Activated CD4-positive, alpha-beta memory T cell treated with anti-CD3 and anti-CD28 coated beads for 36 hours (primary cell): ENCODE data around the gene SMIM44. TPM values are rescaled to one million over a fixed set of nuclear protein-coding genes. Genes with fewer than 3 reads are reported as not detected.

Source experiments
- CTCF ChIA-PET: fragments of 350-600 bp; sonication (Branson Sonifier 250); formaldehyde crosslinking; loops from one replicate; lab custom pipeline; 2021; ENCODE audit warnings: antibody characterized with exemption, inconsistent platforms; lab: Charles Lee
- POLR2A ChIA-PET: fragments of 350-600 bp; sonication (Branson Sonifier 250); formaldehyde crosslinking; loops from one replicate; lab custom pipeline; 2021; ENCODE audit warnings: antibody characterized with exemption; lab: Charles Lee
- DNase-seq: peaks from one replicate; pipeline ENCODE4 v3.0.0-alpha.2; 2020
- H3K27ac Mint-ChIP-seq: one replicate; pipeline ENCODE4 v1.8.0; 2021; ENCODE audit warnings: mixed read lengths
- H3K27me3 Mint-ChIP-seq: one replicate; pipeline ENCODE4 v1.8.0; 2021; ENCODE audit warnings: mixed read lengths
- H3K36me3 Mint-ChIP-seq: one replicate; pipeline ENCODE4 v1.8.0; 2021; ENCODE audit warnings: mixed read lengths
- H3K4me1 Mint-ChIP-seq: one replicate; pipeline ENCODE4 v1.8.0; 2021; ENCODE audit warnings: low read depth, mixed read lengths
- H3K4me3 Mint-ChIP-seq: one replicate; pipeline ENCODE4 v1.8.0; 2021; ENCODE audit warnings: mild to moderate bottlenecking, mixed read lengths
- H3K9me3 Mint-ChIP-seq: one replicate; pipeline ENCODE4 v1.8.0; 2021; ENCODE audit warnings: mixed read lengths
- intact Hi-C: fragments of 100-400 bp; cut with micrococcal nuclease; formaldehyde crosslinking; loops from one replicate; pipeline ENCODE4 v1.15.1; 2023
- total RNA-seq, 2 experiments: library from RNA; stranded (reverse); gene quantifications; one replicate each; pipeline ENCODE4 v1.2.3, GENCODE V29; 2021

The SMIM44 gene
- total RNA-seq, 2 experiments from 2014 or later, result not detected

GRCh38 chr19:3496392-3497273 is 13.4 kb upstream of the SMIM44 start:
- ChIA-PET POLR2A (no interaction called here), CTCF (interaction anchor here (1.9 kb wide), 1 partner anchor 11 kb away, joined by 8 read pairs; no protein-coding TSS in a partner anchor)
- no peak for DNase-seq
- no peaks in the 10 kb centered on the region for H3K9me3 Mint-ChIP-seq
- H3K27ac Mint-ChIP-seq, result no peak overlapping the region
- H3K4me3 Mint-ChIP-seq, result no peak overlapping the region
- H3K36me3 Mint-ChIP-seq, result peaks cover 19% of the 10 kb centered on the region
- intact Hi-C loops, result no loop called here
- no peaks in the 10 kb centered on the region for H3K27me3 Mint-ChIP-seq
- H3K4me1 Mint-ChIP-seq, result peaks cover 22% of the 10 kb centered on the region

- POLR2A ChIA-PET, result no interaction called here
- no peaks in the 10 kb centered on the region for H3K9me3 Mint-ChIP-seq
- DNase-seq, result peak; percentile 82
- H3K4me3 Mint-ChIP-seq, result no peak overlapping the region
- peak overlapping the region; percentile 77 for H3K27ac Mint-ChIP-seq
- H3K36me3 Mint-ChIP-seq, result peaks cover 21% of the 10 kb centered on the region
- H3K4me1 Mint-ChIP-seq, result peaks cover 15% of the 10 kb centered on the region
- intact Hi-C loops, result no loop called here
- no peaks in the 10 kb centered on the region for H3K27me3 Mint-ChIP-seq
- CTCF ChIA-PET, result interaction anchor here (0.6 to 2.2 kb wide), 7 partner anchors 10 to 452 kb away, joined by 3 to 32 read pairs (median 3); partner anchors contain the start of gene SMIM44
Measured at GRCh38 chr19:3494559-3494958, 11.3 kb upstream of the SMIM44 start.

GRCh38 chr19:3494051-3494450 is 10.8 kb upstream of the SMIM44 start:
- Mint-ChIP-seq H3K27ac (peak overlapping the region; percentile 77), H3K36me3 (peaks cover 21% of the 10 kb centered on the region), H3K4me1 (peaks cover 11% of the 10 kb centered on the region), H3K4me3 (peak overlapping the region; percentile 32), H3K27me3 (no peaks in the 10 kb centered on the region), H3K9me3 (no peaks in the 10 kb centered on the region)
- ChIA-PET CTCF (interaction anchor here (1.0 to 2.2 kb wide), 3 partner anchors 9 to 189 kb away, joined by 3 to 32 read pairs (median 3); partner anchors contain the start of gene SMIM44), POLR2A (no interaction called here)
- DNase-seq, result peak; percentile 68
- intact Hi-C loops, result no loop called here

GRCh38 chr19:3493651-3494050 is 10.4 kb upstream of the SMIM44 start:
- Mint-ChIP-seq H3K27ac (no peak overlapping the region), H3K36me3 (peaks cover 21% of the 10 kb centered on the region), H3K9me3 (no peaks in the 10 kb centered on the region), H3K27me3 (no peaks in the 10 kb centered on the region), H3K4me3 (no peak overlapping the region), H3K4me1 (peaks cover 10% of the 10 kb centered on the region)
- DNase-seq, result no peak
- intact Hi-C loops, result no loop called here
- POLR2A ChIA-PET, result no interaction called here
- CTCF ChIA-PET, result interaction anchor here (2.2 kb wide), 1 partner anchor 9 kb away, joined by 32 read pairs; the partner anchor contains the start of gene SMIM44

GRCh38 chr19:3492919-3493318 is 9.7 kb upstream of the SMIM44 start:
- Mint-ChIP-seq H3K36me3 (peaks cover 21% of the 10 kb centered on the region), H3K4me1 (peaks cover 10% of the 10 kb centered on the region), H3K27ac (no peak overlapping the region), H3K4me3 (no peak overlapping the region), H3K9me3 (no peaks in the 10 kb centered on the region), H3K27me3 (no peaks in the 10 kb centered on the region)
- intact Hi-C loops, result no loop called here
- no peak for DNase-seq
- CTCF ChIA-PET, result no interaction called here
- POLR2A ChIA-PET, result no interaction called here

GRCh38 chr19:3492131-3492839 is 9.0 kb upstream of the SMIM44 start:
- no peaks in the 10 kb centered on the region for H3K27me3 Mint-ChIP-seq
- DNase-seq, result no peak
- H3K36me3 Mint-ChIP-seq, result peaks cover 21% of the 10 kb centered on the region
- no peaks in the 10 kb centered on the region for H3K9me3 Mint-ChIP-seq
- no peak overlapping the region for H3K27ac Mint-ChIP-seq
- H3K4me3 Mint-ChIP-seq, result no peak overlapping the region
- ChIA-PET CTCF (no interaction called here), POLR2A (interaction anchor here (2.0 kb wide), 1 partner anchor 8 kb away, joined by 5 read pairs; the partner anchor contains the start of gene DOHH)
- H3K4me1 Mint-ChIP-seq, result peaks cover 8% of the 10 kb centered on the region
- intact Hi-C loops, result no loop called here

- no peaks in the 10 kb centered on the region for H3K9me3 Mint-ChIP-seq
- intact Hi-C loops, result no loop called here
- H3K4me3 Mint-ChIP-seq, result no peak overlapping the region
- CTCF ChIA-PET, result no interaction called here
- no peak for DNase-seq
- H3K36me3 Mint-ChIP-seq, result peaks cover 21% of the 10 kb centered on the region
- H3K27ac Mint-ChIP-seq, result no peak overlapping the region
- H3K27me3 Mint-ChIP-seq, result no peaks in the 10 kb centered on the region
- POLR2A ChIA-PET, result interaction anchor here (2.0 kb wide), 1 partner anchor 8 kb away, joined by 5 read pairs; the partner anchor contains the start of gene DOHH
- H3K4me1 Mint-ChIP-seq, result peaks cover 6% of the 10 kb centered on the region
Measured at GRCh38 chr19:3491396-3492119, 8.3 kb upstream of the SMIM44 start.

- Mint-ChIP-seq H3K4me3 (no peak overlapping the region), H3K27ac (no peak overlapping the region), H3K36me3 (no peaks in the 10 kb centered on the region), H3K4me1 (peaks cover 7% of the 10 kb centered on the region), H3K27me3 (peaks cover 4% of the 10 kb centered on the region), H3K9me3 (no peaks in the 10 kb centered on the region)
- intact Hi-C loops, result no loop called here
- no peak for DNase-seq
- ChIA-PET CTCF (interaction anchor here (1.7 to 2.4 kb wide), 2 partner anchors 10 to 177 kb away, joined by 6 to 15 read pairs; no protein-coding TSS in a partner anchor), POLR2A (no interaction called here)
Measured at GRCh38 chr19:3482507-3483225, 575 bp downstream of the SMIM44 start.

GRCh38 chr19:3481241-3482090 is 1.8 kb downstream of the SMIM44 start:
- CTCF ChIA-PET, result interaction anchor here (0.5 kb wide), 1 partner anchor 176 kb away, joined by 4 read pairs; no protein-coding TSS in a partner anchor
- peaks cover 7% of the 10 kb centered on the region for H3K4me1 Mint-ChIP-seq
- no peaks in the 10 kb centered on the region for H3K9me3 Mint-ChIP-seq
- no peak overlapping the region for H3K4me3 Mint-ChIP-seq
- peaks cover 4% of the 10 kb centered on the region for H3K27me3 Mint-ChIP-seq
- POLR2A ChIA-PET, result no interaction called here
- DNase-seq, result no peak
- intact Hi-C loops, result no loop called here
- H3K27ac Mint-ChIP-seq, result no peak overlapping the region
- H3K36me3 Mint-ChIP-seq, result no peaks in the 10 kb centered on the region

- DNase-seq, result no peak
- ChIA-PET CTCF (interaction anchor here (0.5 to 1.9 kb wide), 3 partner anchors 9 to 176 kb away, joined by 4 to 8 read pairs (median 5); no protein-coding TSS in a partner anchor), POLR2A (no interaction called here)
- H3K27ac Mint-ChIP-seq, result no peak within 1 kb of the TSS
- peaks cover 4% of the 10 kb centered on the region for H3K27me3 Mint-ChIP-seq
- H3K9me3 Mint-ChIP-seq, result no peaks in the 10 kb centered on the region
- intact Hi-C loops, result no loop called here
- H3K4me3 Mint-ChIP-seq, result no peak within 1 kb of the TSS
- no peaks in the 10 kb centered on the region for H3K36me3 Mint-ChIP-seq
- H3K4me1 Mint-ChIP-seq, result peaks cover 7% of the 10 kb centered on the region
Measured at GRCh38 chr19:3480383-3481091, 2.7 kb downstream of the SMIM44 start, which contains the start of gene SMIM24. SMIM24 (minus strand) TSS chr19:3480525; CDS start chr19:3480463, 62 bp downstream.
